HG03097 (cell line): ENCODE results near the gene ZCCHC9.

Source experiments
- ATAC-seq: cut with Tn5 transposase; IDR thresholded peaks from one replicate; pipeline ENCODE4 v1.9.1; 2021; ENCODE audit not compliant: unreplicated experiment, low FRiP score

The ZCCHC9 gene

GRCh38 chr5:81354093-81354492 lies 52.7 kb downstream of the ZCCHC9 start:
- no peak for ATAC-seq

- ATAC-seq = no peak
Observed at GRCh38 chr5:81355291-81356251, 54.2 kb downstream of the ZCCHC9 start.

- no peak for ATAC-seq
Observed at GRCh38 chr5:81359108-81359507, 57.7 kb downstream of the ZCCHC9 start.

- ATAC-seq = no peak
Observed at GRCh38 chr5:81359881-81360280, 58.5 kb downstream of the ZCCHC9 start.

- ATAC-seq = no peak
Observed at GRCh38 chr5:81360640-81361039, 59.3 kb downstream of the ZCCHC9 start.

- no peak for ATAC-seq
Observed at GRCh38 chr5:81361600-81361999, 60.2 kb downstream of the ZCCHC9 start.
